Stimulated activated CD8-positive, alpha-beta memory T cell treated with anti-CD3 and anti-CD28 coated beads, Interleukin-12 subunit alpha, Interleukin-12 subunit beta, amount 100 ng/mL, for 24 hours (primary cell): Measurements from ENCODE around the gene ABCB8.

Source experiments
- DNase-seq: peaks from one replicate; pipeline ENCODE4 v3.0.0-alpha.2; 2020; ENCODE audit errors: extremely low read depth

The ABCB8 gene

GRCh38 chr7:151057506-151057988, 29.3 kb downstream of the ABCB8 start, which contains the start of gene CDK5:
CDK5 (minus strand) TSS chr7:151057897; CDS start chr7:151057848, 49 bp downstream.
- no peak for DNase-seq

- DNase-seq = peak; percentile 94
Observed at GRCh38 chr7:151057989-151058780, 29.9 kb downstream of the ABCB8 start.

- no peak for DNase-seq
Observed at GRCh38 chr7:151058781-151059366, 30.6 kb downstream of the ABCB8 start.

- DNase-seq = peak; percentile 48
Observed at GRCh38 chr7:151059367-151060112, 31.3 kb downstream of the ABCB8 start, which contains the start of gene SLC4A2. SLC4A2 (plus strand) TSS chr7:151059589; CDS start chr7:151061988, 2,399 bp downstream.

GRCh38 chr7:151060113-151060415, 31.8 kb downstream of the ABCB8 start:
- DNase-seq = no peak

- no peak for DNase-seq
Observed at GRCh38 chr7:151060416-151061212, 32.4 kb downstream of the ABCB8 start.

- no peak for DNase-seq
Observed at GRCh38 chr7:151061213-151062110, 33.2 kb downstream of the ABCB8 start.

GRCh38 chr7:151062111-151062398, 33.8 kb downstream of the ABCB8 start:
- DNase-seq = no peak

- DNase-seq = no peak
Observed at GRCh38 chr7:151062399-151063211, 34.4 kb downstream of the ABCB8 start.

- no peak for DNase-seq
Observed at GRCh38 chr7:151063212-151063561, 34.9 kb downstream of the ABCB8 start.

- no peak for DNase-seq
Observed at GRCh38 chr7:151064454-151064853, 36.2 kb downstream of the ABCB8 start.

GRCh38 chr7:151064993-151065392, 36.7 kb downstream of the ABCB8 start:
- DNase-seq = no peak

- DNase-seq = no peak
Observed at GRCh38 chr7:151065516-151065915, 37.3 kb downstream of the ABCB8 start.

GRCh38 chr7:151066273-151066974, 38.2 kb downstream of the ABCB8 start:
- no peak for DNase-seq

GRCh38 chr7:151068069-151068773, 40.0 kb downstream of the ABCB8 start:
- DNase-seq = no peak

GRCh38 chr7:151069841-151070573, 41.8 kb downstream of the ABCB8 start:
- DNase-seq = no peak

GRCh38 chr7:151070574-151070960, 42.3 kb downstream of the ABCB8 start:
- no peak for DNase-seq
